Measurements from ENCODE around the gene DYNC1I2.
"Not testable (repeated sequence)": the region's sequence is repeated elsewhere in the genome, so short reads cannot be mapped to it uniquely, and the experiment has no call there.

DYNC1I2 gene

DNA sequence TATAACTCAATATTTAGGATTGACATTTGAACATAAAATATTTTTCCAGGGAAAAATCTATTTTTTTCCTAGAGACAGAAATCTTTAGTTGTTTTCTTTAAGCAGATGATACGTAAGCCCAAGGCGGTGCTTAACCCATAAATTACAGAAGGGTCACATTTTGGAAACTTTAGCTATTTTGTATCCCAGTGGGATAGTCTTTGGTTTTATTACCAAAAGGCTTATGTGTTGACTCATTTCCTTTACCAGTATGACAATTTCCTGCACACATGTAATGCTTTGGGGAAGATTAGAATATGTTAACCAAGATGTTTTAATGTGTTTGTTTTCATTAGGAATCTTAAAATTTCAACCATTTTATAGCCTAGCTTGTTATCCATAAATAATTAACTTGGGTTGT lies 24.8 kb downstream of the DYNC1I2 start:
- DNase-seq (ENCODE audit: low spot score), result peak; percentile 53

GRCh38 chr2:171718720-171719119 lies 31.5 kb downstream of the DYNC1I2 start:
- no peak for DNase-seq (ENCODE audit: low spot score)

GRCh38 chr2:171719660-171720059 lies 32.4 kb downstream of the DYNC1I2 start:
- DNase-seq (ENCODE audit: low spot score), result no peak

DNA sequence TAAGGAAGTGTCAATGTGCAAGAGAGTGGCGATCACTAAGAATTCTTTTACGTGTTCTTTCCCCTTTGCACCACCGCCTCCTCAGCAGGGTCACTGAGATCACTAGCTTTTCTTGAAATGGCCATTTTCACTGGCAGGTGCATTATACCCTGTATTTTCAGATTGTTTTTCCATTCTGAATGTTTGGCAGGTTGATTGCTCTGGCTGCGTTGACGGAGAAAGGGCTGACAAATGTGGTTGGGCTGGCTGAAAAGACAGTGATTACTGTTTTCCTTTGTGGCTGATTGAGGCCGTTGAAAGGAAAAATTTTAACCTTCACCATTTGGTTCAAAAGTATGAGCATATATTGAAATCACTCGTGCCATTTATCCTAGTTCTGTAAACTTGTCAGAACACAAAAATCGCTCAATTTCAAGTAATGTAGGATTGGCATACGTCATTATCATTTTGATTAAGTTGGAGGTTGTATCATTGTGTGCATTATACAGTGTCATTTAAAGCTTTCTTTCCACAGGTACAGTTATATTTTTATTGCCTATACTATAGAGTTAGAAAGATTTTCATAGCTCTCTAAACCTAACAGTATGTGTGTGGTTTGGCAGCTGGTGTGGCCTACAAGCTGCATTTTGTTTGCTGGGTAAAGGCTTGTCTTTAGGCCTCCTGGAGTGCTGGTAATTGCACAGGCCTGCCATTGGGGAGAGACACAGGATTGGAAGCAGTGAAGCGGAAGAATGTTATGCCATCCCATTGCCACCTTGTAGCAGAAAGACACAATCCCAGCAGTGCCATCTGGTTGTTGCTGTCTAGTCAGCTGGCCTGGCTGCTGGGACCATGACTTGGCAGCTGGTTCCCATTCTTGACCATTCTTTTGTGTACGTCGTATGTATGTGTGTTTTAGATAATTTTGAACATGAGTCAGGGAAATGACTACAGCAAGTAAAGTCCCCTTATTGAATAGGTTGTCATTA lies 36.7 kb downstream of the DYNC1I2 start:
- DNase-seq (ENCODE audit: low spot score), result no peak

DNA sequence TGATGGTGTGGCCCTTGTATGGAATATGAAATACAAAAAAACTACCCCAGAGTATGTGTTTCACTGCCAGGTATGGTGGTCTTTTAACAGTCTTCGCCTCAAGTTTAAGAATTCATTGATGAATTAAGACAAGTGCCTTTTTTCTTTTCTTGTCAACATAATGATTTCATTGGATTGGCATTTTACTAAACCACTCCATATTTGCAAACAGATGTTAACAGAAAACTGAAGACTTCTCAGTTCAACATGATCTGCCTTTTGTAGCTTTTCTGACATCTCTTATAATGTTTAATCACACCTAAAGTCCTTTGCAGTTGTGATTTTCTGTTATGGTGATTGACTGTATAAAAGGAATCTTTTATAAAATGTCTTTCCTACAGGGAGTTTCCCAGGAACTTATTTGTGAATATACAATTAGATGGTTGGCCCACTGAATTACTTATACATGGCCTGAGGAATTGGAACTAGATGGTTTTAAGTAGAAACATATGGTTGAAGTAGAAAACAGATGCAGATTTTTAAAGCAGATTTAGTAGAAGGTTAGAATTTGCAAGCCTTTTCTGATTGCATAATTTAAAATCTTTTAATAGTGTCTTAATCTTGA lies 39.7 kb downstream of the DYNC1I2 start:
- no peak for DNase-seq (ENCODE audit: low spot score)

GRCh38 chr2:171728989-171729951 lies 42.0 kb downstream of the DYNC1I2 start:
- no peak for DNase-seq (ENCODE audit: low spot score)

GRCh38 chr2:171729952-171730317 lies 42.7 kb downstream of the DYNC1I2 start:
- no peak for DNase-seq (ENCODE audit: low spot score)

DNA sequence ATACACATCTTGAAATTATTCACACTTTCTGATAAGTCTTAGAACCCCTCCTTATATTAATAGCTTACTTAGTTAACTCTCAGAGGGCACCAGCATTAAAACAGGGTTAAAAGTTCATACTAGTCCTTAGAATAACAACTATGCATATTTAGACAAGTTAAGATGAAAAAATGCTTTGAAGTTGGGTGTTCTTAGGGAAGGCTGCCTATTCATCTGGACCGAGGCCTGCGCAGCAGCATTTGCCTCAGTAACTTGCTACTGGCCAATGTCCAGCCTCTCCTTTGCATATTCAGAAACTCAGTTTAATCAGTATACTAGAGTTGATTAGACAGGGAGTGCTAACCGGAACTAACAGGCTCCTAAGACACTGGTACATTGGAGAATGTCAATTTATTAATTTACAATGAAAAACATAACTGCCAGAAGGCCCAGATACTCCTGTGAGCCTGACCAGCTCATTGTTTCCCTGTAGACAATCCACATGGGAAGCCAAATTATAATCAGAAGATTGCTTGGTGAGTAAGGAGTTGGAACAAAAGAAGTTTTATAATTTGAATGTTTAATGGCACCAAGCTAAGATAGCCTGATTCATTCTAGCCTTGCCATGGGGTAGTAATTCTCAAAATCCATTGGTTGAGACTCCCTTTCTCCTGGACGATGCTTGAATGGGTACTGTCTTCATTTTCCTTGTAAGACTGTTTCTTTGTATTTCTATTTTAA lies 48.9 kb downstream of the DYNC1I2 start:
- DNase-seq (ENCODE audit: low spot score), result no peak

- no peak for DNase-seq (ENCODE audit: low spot score)
Observed at GRCh38 chr2:171741189-171741588, 53.9 kb downstream of the DYNC1I2 start.

- DNase-seq (ENCODE audit: low spot score), result no peak
Observed at GRCh38 chr2:171742760-171743159, 55.5 kb downstream of the DYNC1I2 start.

GRCh38 chr2:171745141-171745540 lies 57.9 kb downstream of the DYNC1I2 start:
- no peak for DNase-seq (ENCODE audit: low spot score)

GRCh38 chr2:171745806-171746205 lies 58.5 kb downstream of the DYNC1I2 start:
- DNase-seq (ENCODE audit: low spot score), result no peak

- DNase-seq (ENCODE audit: low spot score), result no peak
Observed at GRCh38 chr2:171747371-171747770, 60.1 kb downstream of the DYNC1I2 start.

GRCh38 chr2:171754254-171754939 lies 67.1 kb downstream of the DYNC1I2 start:
- DNase-seq (ENCODE audit: low spot score), result peak; percentile 28

DNA sequence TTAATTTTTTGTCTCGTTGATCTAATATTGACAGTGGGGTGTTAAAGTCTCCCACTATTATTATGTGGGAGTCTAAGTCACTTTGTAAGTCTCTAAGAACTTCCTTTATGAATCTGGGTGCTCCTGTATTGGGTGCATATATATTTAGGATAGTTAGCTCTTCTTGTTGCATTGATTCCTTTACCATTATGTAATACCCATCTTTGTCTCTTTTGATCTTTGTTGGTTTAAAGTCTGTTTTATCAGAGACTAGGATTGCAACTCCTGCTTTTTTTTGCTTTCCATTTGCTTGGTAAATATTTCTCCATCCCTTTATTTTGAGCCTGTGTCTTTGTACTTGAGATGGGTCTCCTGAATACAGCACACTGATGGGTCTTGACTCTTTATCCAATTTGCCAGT lies 71.5 kb downstream of the DYNC1I2 start:
- DNase-seq (ENCODE audit: low spot score), result not testable (repeated sequence)

DNA sequence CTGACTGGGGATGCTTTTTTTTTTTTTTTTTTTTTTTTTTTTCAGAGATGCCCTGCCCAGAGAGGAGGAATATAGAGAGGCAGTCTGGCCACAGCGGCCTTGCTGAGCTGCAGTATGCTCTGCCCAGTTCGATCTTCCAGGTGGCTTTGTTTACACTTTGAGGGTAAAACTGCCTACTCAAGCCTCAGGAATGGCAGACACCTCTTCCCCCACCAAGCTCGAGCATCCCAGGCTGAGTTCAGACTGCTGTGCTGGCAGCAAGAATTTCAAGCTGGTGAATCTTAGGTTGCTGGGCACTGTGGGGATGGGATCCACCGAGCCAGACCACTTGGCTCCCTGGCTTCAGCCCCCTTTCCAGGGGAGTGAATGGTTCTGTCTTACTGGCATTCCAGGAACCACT lies 73.9 kb downstream of the DYNC1I2 start:
- DNase-seq (ENCODE audit: low spot score), result not testable (repeated sequence)

DNA sequence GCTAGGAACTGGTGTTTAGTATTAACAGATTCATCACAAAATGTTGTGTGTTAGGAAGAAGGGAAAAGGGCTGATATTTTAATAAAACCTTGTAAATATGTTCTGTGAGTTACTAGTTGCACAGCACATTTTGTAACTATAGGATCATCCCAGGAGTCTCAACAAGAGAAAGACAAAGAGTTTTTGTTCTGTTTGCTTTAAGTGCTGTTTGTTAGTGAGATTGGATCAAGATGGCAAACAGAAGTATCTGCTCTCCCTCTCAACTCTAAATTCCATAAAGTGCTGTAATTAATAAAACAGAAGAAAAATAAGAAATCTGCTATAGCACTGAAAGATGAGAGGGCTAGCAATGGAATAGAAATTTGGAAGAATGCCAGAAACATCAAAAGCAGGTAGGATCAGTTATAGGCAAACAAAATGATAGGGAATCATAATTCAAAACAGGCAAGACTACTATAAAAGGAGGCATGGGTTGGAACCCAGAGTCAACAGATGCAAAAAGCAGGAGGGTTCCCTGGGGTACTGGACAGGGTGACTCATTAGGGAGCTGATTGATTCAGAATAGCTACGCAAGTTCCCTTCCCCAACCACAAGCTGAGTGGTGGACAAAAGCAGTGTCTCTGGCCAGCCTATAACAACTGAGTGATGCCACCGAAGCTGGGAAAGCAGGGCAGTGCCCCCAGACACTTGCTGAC lies 75.8 kb downstream of the DYNC1I2 start:
- peak; percentile 15 for DNase-seq (ENCODE audit: low spot score)

GRCh38 chr2:171763602-171764001 lies 76.3 kb downstream of the DYNC1I2 start:
- no peak for DNase-seq (ENCODE audit: low spot score)

GRCh38 chr2:171771463-171771862 lies 84.2 kb downstream of the DYNC1I2 start:
- DNase-seq (ENCODE audit: low spot score), result no peak

GRCh38 chr2:171772373-171772772 lies 85.1 kb downstream of the DYNC1I2 start:
- no peak for DNase-seq (ENCODE audit: low spot score)
